ENCODE data around the gene PSMB5.

GRCh38 chr14:23041729-23042128, 7.0 kb upstream of the PSMB5 start:
- TF ChIP-seq CTCF (IDR thresholded peaks at IDR 0.05 in 4 of 5, conservative IDR thresholded peaks at IDR 0.05 in 1 of 5) = no peak
- no peak for TF ChIP-seq POLR2A (IDR thresholded peaks at IDR 0.05)

All from gastrocnemius medialis (tissue), 4 donors.